Trophoblast cell (in vitro differentiated cells and primary cell): ENCODE results near the gene NIN.

Experiments
- DNase-seq, 2 donors: peaks; one replicate each; pipeline ENCODE4 v3.0.0-alpha.2; 2016
- H2AFZ ChIP-seq: 2 replicates; pipeline ENCODE4 v1.6.1; 2013; ENCODE audit warnings: low read length, moderate library complexity, mild to moderate bottlenecking; ENCODE audit not compliant: insufficient read depth, poor library complexity
- H2AK5ac ChIP-seq: 2 replicates; pipeline ENCODE4 v1.6.1; 2013; ENCODE audit warnings: mild to moderate bottlenecking, low read length
- H2BK120ac ChIP-seq: 2 replicates; pipeline ENCODE4 v1.6.1; 2013; ENCODE audit warnings: low read length, mild to moderate bottlenecking, moderate library complexity; ENCODE audit not compliant: insufficient read depth, poor library complexity
- H2BK12ac ChIP-seq: 2 replicates; pipeline ENCODE4 v1.6.1; 2013; ENCODE audit warnings: mild to moderate bottlenecking, low read length, moderate library complexity
- H2BK5ac ChIP-seq: 2 replicates; pipeline ENCODE4 v1.6.1; 2013; ENCODE audit warnings: low read length, low read depth, moderate library complexity, mild to moderate bottlenecking; ENCODE audit not compliant: poor library complexity
- H3K14ac ChIP-seq: 2 replicates; pipeline ENCODE4 v1.6.1; 2013; ENCODE audit warnings: mild to moderate bottlenecking, low read length
- H3K18ac ChIP-seq: 2 replicates; pipeline ENCODE4 v1.6.1; 2013; ENCODE audit warnings: mild to moderate bottlenecking, low read length
- H3K23ac ChIP-seq: 2 replicates; pipeline ENCODE4 v1.6.1; 2013; ENCODE audit warnings: low read length
- H3K27ac ChIP-seq: 2 replicates; pipeline ENCODE4 v1.5.1; 2013; ENCODE audit warnings: low read depth, mild to moderate bottlenecking, inconsistent platforms, low read length, moderate library complexity
- H3K27me3 ChIP-seq: 2 replicates; pipeline ENCODE4 v1.6.1; 2013; ENCODE audit warnings: inconsistent platforms, mild to moderate bottlenecking, low read length, moderate library complexity; ENCODE audit not compliant: insufficient read depth
- H3K36me3 ChIP-seq, 2 experiments: 1 replicate in 1 of 2; 2 replicates in 1 of 2; pipeline ENCODE4 v1.6.1; 2013; ENCODE audit warnings: low read length in 2 of 2, mild to moderate bottlenecking in 2 of 2, moderate library complexity in 1 of 2; ENCODE audit not compliant: insufficient read depth in 2 of 2, control insufficient read depth in 1 of 2
- H3K4ac ChIP-seq: 2 replicates; pipeline ENCODE4 v1.6.1; 2013; ENCODE audit warnings: low read depth, mild to moderate bottlenecking, low read length, moderate library complexity
- H3K4me1 ChIP-seq, 2 experiments: 1 replicate in 1 of 2; 2 replicates in 1 of 2; pipeline ENCODE4 v1.6.1; 2013; ENCODE audit warnings: low read length in 2 of 2, mild to moderate bottlenecking in 2 of 2, moderate library complexity in 1 of 2; ENCODE audit not compliant: insufficient read depth in 2 of 2, control insufficient read depth in 1 of 2
- H3K4me2 ChIP-seq: 2 replicates; pipeline ENCODE4 v1.6.1; 2013; ENCODE audit warnings: inconsistent platforms, mild to moderate bottlenecking, low read length, moderate library complexity
- H3K4me3 ChIP-seq: 2 replicates; pipeline ENCODE4 v1.5.1; 2013; ENCODE audit warnings: mild to moderate bottlenecking, low read depth, low read length, inconsistent platforms
- H3K79me1 ChIP-seq: one replicate; pipeline ENCODE4 v1.6.1; 2013; ENCODE audit warnings: low read length
- H3K79me2 ChIP-seq: 2 replicates; pipeline ENCODE4 v1.6.1; 2013; ENCODE audit warnings: low read length, mild to moderate bottlenecking; ENCODE audit not compliant: control insufficient read depth, insufficient read depth, poor library complexity
- H3K9ac ChIP-seq: 2 replicates; pipeline ENCODE4 v1.6.1; 2013; ENCODE audit warnings: mild to moderate bottlenecking, low read length
- H3K9me3 ChIP-seq: 2 replicates; pipeline ENCODE4 v1.6.1; 2013; ENCODE audit warnings: low read depth, mild to moderate bottlenecking, control low read depth, inconsistent platforms, low read length; ENCODE audit not compliant: insufficient read depth
- H4K12ac ChIP-seq: 2 replicates; pipeline ENCODE4 v1.6.1; 2013; ENCODE audit warnings: low read depth, mild to moderate bottlenecking, low read length, moderate library complexity
- H4K8ac ChIP-seq: 2 replicates; pipeline ENCODE4 v1.6.1; 2013; ENCODE audit warnings: low read depth, mild to moderate bottlenecking, low read length, moderate library complexity
- H4K91ac ChIP-seq: one replicate; pipeline ENCODE4 v1.6.1; 2013; ENCODE audit warnings: low read depth, mild to moderate bottlenecking, low read length, moderate library complexity
- WGBS: extraction: QIAGEN DNeasy Blood & Tissue Kit; methylation state at CpG from one replicate; pipeline ENCODE4 v1.1.7; 2013; ENCODE audit warnings: missing lambda C conversion rate; ENCODE audit not compliant: insufficient read length, insufficient coverage; ENCODE audit errors: extremely low coverage; 5-methylcytosine and 5-hydroxymethylcytosine counted together

NIN gene

GRCh38 chr14:50725761-50726160 is 105.2 kb downstream of the NIN start:
- H3K23ac ChIP-seq: no peak overlapping the region
- no CpG with 5 or more reads among the region's 5 CpGs for WGBS

GRCh38 chr14:50719911-50720759 is 110.8 kb downstream of the NIN start:
- Histone ChIP-seq H3K27me3 (no peaks in the 10 kb centered on the region), H4K8ac (no peak overlapping the region), H3K14ac (no peak overlapping the region), H3K79me2 (no peaks in the 10 kb centered on the region), H2BK12ac (no peak overlapping the region), H3K4me1 (no peaks in the 10 kb centered on the region), H3K79me1 (no peaks in the 10 kb centered on the region), H2AFZ (no peak overlapping the region), H3K4me2 (no peak overlapping the region), H2BK120ac (no peak overlapping the region), H3K9ac (no peak overlapping the region), H3K23ac (no peak overlapping the region), H3K4me3 (no peak overlapping the region), H2BK5ac (no peak overlapping the region), H3K9me3 (no peaks in the 10 kb centered on the region), H2AK5ac (no peak overlapping the region), H3K36me3 (peaks cover 0 to 2% of the 10 kb centered on the region in 2 experiments), H3K27ac (no peak overlapping the region), H4K12ac (no peak overlapping the region), H3K18ac (no peak overlapping the region), H4K91ac (no peak overlapping the region), H3K4ac (no peak overlapping the region)
- peak; percentile 4 to 75 for DNase-seq
- WGBS: no CpG with 5 or more reads among the region's 1 CpG

More at GRCh38 chr14:50725761-50726160, 105.2 kb downstream of the NIN start:
- H4K12ac ChIP-seq: no peak overlapping the region
- H3K4me2 ChIP-seq: no peak overlapping the region
- no peak overlapping the region for H3K4me3 ChIP-seq
- no peaks in the 10 kb centered on the region for H3K4me1 ChIP-seq
- no peaks in the 10 kb centered on the region for H3K9me3 ChIP-seq
- no peak overlapping the region for H2BK120ac ChIP-seq
- H2AFZ ChIP-seq: no peak overlapping the region
- H4K8ac ChIP-seq: no peak overlapping the region
- H4K91ac ChIP-seq: no peak overlapping the region
- no peak overlapping the region for H3K14ac ChIP-seq
- no peak overlapping the region for H3K18ac ChIP-seq
- H3K79me2 ChIP-seq: no peaks in the 10 kb centered on the region
- no peak overlapping the region for H2AK5ac ChIP-seq
- H2BK12ac ChIP-seq: no peak overlapping the region
- no peak overlapping the region for H3K9ac ChIP-seq
- no peaks in the 10 kb centered on the region for H3K27me3 ChIP-seq
- H3K4ac ChIP-seq: no peak overlapping the region
- peaks cover 4 to 12% of the 10 kb centered on the region in 2 experiments for H3K36me3 ChIP-seq
- no peak for DNase-seq
- no peaks in the 10 kb centered on the region for H3K79me1 ChIP-seq
- no peak overlapping the region for H2BK5ac ChIP-seq
- no peak overlapping the region for H3K27ac ChIP-seq

GRCh38 chr14:50718949-50719348 is 112.0 kb downstream of the NIN start:
- Histone ChIP-seq H4K12ac (no peak overlapping the region), H4K8ac (no peak overlapping the region), H3K79me1 (no peaks in the 10 kb centered on the region), H3K4me3 (no peak overlapping the region), H3K4me1 (no peaks in the 10 kb centered on the region), H2AFZ (no peak overlapping the region), H3K4me2 (no peak overlapping the region), H3K14ac (no peak overlapping the region), H3K4ac (no peak overlapping the region), H3K27ac (no peak overlapping the region), H2BK12ac (no peak overlapping the region), H3K27me3 (no peaks in the 10 kb centered on the region), H3K18ac (no peak overlapping the region), H3K23ac (no peak overlapping the region), H3K9me3 (no peaks in the 10 kb centered on the region), H3K9ac (no peak overlapping the region), H2BK5ac (no peak overlapping the region), H3K36me3 (no peaks in the 10 kb centered on the region), H2BK120ac (no peak overlapping the region), H3K79me2 (no peaks in the 10 kb centered on the region), H4K91ac (no peak overlapping the region), H2AK5ac (no peak overlapping the region)
- no CpG with 5 or more reads among the region's 1 CpG for WGBS
- no peak for DNase-seq

- no peak overlapping the region for H3K4ac ChIP-seq
- no peaks in the 10 kb centered on the region for H3K4me1 ChIP-seq
- no peak overlapping the region for H4K12ac ChIP-seq
- H3K27ac ChIP-seq: no peak overlapping the region
- no peak overlapping the region for H4K8ac ChIP-seq
- H3K4me2 ChIP-seq: no peak overlapping the region
- no peaks in the 10 kb centered on the region for H3K79me2 ChIP-seq
- H2BK120ac ChIP-seq: no peak overlapping the region
- no peak overlapping the region for H2AFZ ChIP-seq
- no peak overlapping the region for H2BK5ac ChIP-seq
- H3K23ac ChIP-seq: no peak overlapping the region
- WGBS: no CpG with 5 or more reads among the region's 7 CpGs
- no peak for DNase-seq
- no peaks in the 10 kb centered on the region for H3K36me3 ChIP-seq
- H3K9ac ChIP-seq: no peak overlapping the region
- H2AK5ac ChIP-seq: no peak overlapping the region
- no peak overlapping the region for H3K18ac ChIP-seq
- no peak overlapping the region for H3K14ac ChIP-seq
- no peak overlapping the region for H4K91ac ChIP-seq
- H3K27me3 ChIP-seq: no peaks in the 10 kb centered on the region
- H3K4me3 ChIP-seq: no peak overlapping the region
- H3K9me3 ChIP-seq: no peaks in the 10 kb centered on the region
- H2BK12ac ChIP-seq: no peak overlapping the region
- no peaks in the 10 kb centered on the region for H3K79me1 ChIP-seq
These were observed 113.2 kb downstream of the NIN start for GRCh38 chr14:50717811-50718210.
